ENCODE results near the gene TADA2B. TPM values are rescaled to one million over a fixed set of nuclear protein-coding genes. Genes with fewer than 3 reads are reported as not detected.

The TADA2B gene
- total RNA-seq, 1 donor from 2014 or later, result 19.8 TPM

DNA sequence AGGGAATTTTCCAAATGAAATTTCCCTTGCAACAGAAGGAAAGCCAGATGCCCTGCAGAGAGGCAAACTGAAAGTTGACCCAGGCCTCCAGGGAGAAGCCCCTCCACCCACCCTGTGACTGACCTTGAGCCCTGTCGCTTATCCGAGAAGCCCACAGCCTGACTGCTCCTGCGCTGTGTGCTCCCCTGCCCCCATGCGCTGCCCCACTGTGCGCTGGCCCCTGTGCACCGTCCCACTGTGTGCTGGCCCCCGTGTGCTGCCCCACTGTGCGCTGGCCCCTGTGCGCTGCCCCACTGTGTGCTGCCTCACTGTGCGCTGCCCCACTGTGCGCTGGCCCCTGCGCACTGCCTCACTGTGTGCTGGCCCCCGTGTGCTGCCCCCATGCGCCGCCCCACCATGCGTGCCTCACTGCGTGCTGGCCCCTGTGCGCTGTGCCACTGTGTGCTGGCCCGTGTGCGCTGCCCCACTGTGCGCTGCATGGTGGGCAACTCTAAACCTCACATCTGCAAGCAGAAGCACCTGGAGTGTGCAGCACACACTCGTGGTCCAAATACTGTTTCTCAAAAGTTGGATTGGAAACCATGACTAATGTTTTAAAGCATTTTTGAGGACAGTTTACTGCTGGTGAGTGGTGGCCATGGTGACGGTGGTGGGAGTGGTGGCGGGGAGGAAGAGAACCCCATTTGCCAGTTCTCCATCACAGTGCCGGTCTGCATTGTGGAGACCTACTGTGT, 33.0 kb downstream of the TADA2B start:
- no peak overlapping the region for H3K27ac ChIP-seq (ENCODE audit: low read depth, low read length)
- H2AFZ ChIP-seq (ENCODE audit: low read depth, low read length), result no peak overlapping the region
- H4K20me1 ChIP-seq (ENCODE audit: insufficient read depth, low read length), result no peaks in the 10 kb centered on the region
- Mint-ChIP-seq H3K4me1 (ENCODE audit: low read depth, unreplicated experiment) (no peaks in the 10 kb centered on the region), H3K4me3 (ENCODE audit: unreplicated experiment) (no peak overlapping the region), H3K27me3 (ENCODE audit: low read depth, unreplicated experiment) (peaks cover 38% of the 10 kb centered on the region), H3K9me3 (ENCODE audit: unreplicated experiment) (peaks cover 15% of the 10 kb centered on the region), H3K27ac (ENCODE audit: unreplicated experiment) (no peak overlapping the region), H3K36me3 (ENCODE audit: low read depth, unreplicated experiment) (peaks cover 2% of the 10 kb centered on the region)
- FAIRE-seq, result no peak
- peaks cover 3% of the 10 kb centered on the region for H3K9me3 ChIP-seq (ENCODE audit: insufficient read depth, low read depth, low read length)
- H3K36me3 ChIP-seq (ENCODE audit: insufficient read depth, low read length), result no peaks in the 10 kb centered on the region
- H3K9ac ChIP-seq (ENCODE audit: low read length), result no peak overlapping the region
- no peaks in the 10 kb centered on the region for H3K4me1 ChIP-seq (ENCODE audit: insufficient read depth, low read length)
- peaks cover 12% of the 10 kb centered on the region for H3K27me3 ChIP-seq (ENCODE audit: insufficient read depth, low read length)
- no peaks in the 10 kb centered on the region for H3K79me2 ChIP-seq (ENCODE audit: insufficient read depth, low read length)
- no peak overlapping the region for H3K4me2 ChIP-seq (ENCODE audit: low read length)
- peak; percentile 25 for DNase-seq (ENCODE audit: low read depth)
- H3K4me3 ChIP-seq (ENCODE audit: insufficient read depth, low read depth, low read length), result no peak overlapping the region
- TF ChIP-seq EZH2 (IDR thresholded peaks at IDR 0.05; ENCODE audit: insufficient read depth, low read length), result no peak
- TF ChIP-seq, protein P1, sequence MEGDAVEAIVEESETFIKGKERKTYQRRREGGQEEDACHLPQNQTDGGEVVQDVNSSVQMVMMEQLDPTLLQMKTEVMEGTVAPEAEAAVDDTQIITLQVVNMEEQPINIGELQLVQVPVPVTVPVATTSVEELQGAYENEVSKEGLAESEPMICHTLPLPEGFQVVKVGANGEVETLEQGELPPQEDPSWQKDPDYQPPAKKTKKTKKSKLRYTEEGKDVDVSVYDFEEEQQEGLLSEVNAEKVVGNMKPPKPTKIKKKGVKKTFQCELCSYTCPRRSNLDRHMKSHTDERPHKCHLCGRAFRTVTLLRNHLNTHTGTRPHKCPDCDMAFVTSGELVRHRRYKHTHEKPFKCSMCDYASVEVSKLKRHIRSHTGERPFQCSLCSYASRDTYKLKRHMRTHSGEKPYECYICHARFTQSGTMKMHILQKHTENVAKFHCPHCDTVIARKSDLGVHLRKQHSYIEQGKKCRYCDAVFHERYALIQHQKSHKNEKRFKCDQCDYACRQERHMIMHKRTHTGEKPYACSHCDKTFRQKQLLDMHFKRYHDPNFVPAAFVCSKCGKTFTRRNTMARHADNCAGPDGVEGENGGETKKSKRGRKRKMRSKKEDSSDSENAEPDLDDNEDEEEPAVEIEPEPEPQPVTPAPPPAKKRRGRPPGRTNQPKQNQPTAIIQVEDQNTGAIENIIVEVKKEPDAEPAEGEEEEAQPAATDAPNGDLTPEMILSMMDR (IDR thresholded peaks at IDR 0.05; ENCODE audit: insufficient read depth, low read depth, low read length), result no peak

DNA sequence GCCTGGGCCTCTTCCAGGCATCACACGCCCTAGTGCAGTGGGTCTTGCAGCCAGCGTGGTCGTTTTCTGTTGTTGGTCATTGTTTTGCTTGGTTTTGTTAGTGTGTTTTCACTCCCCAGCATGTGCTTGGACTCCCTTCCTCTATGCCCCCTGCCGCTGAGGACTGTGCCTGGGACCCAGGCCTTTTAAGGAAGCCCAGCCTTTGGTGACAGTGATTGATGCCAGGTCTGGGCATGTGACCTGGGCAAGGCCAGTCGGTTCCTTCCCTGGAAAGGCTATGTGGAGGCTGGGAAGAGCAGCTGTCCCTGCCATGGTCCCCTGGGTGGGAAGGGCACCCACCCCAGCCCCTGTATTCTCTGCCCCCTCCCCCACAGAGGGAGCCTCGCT, 33.5 kb downstream of the TADA2B start:
- FAIRE-seq (no peak), DNase-seq (ENCODE audit: low read depth) (no peak)
- no peaks in the 10 kb centered on the region for H3K4me1 ChIP-seq (ENCODE audit: insufficient read depth, low read length)
- peaks cover 11% of the 10 kb centered on the region for H3K27me3 ChIP-seq (ENCODE audit: insufficient read depth, low read length)
- no peaks in the 10 kb centered on the region for H3K4me1 Mint-ChIP-seq (ENCODE audit: low read depth, unreplicated experiment)
- H2AFZ ChIP-seq (ENCODE audit: low read depth, low read length), result no peak overlapping the region
- H3K4me2 ChIP-seq (ENCODE audit: low read length), result no peak overlapping the region
- TF ChIP-seq, protein P1 (IDR thresholded peaks at IDR 0.05; ENCODE audit: insufficient read depth, low read depth, low read length), result no peak
- no peak for TF ChIP-seq EZH2 (IDR thresholded peaks at IDR 0.05; ENCODE audit: insufficient read depth, low read length)
- H3K36me3 ChIP-seq (ENCODE audit: insufficient read depth, low read length), result no peaks in the 10 kb centered on the region
- no peak overlapping the region for H3K27ac Mint-ChIP-seq (ENCODE audit: unreplicated experiment)
- H3K36me3 Mint-ChIP-seq (ENCODE audit: low read depth, unreplicated experiment), result peaks cover 2% of the 10 kb centered on the region
- H3K9ac ChIP-seq (ENCODE audit: low read length), result no peak overlapping the region
- peaks cover 36% of the 10 kb centered on the region for H3K27me3 Mint-ChIP-seq (ENCODE audit: low read depth, unreplicated experiment)
- H3K9me3 Mint-ChIP-seq (ENCODE audit: unreplicated experiment), result peaks cover 15% of the 10 kb centered on the region
- H3K27ac ChIP-seq (ENCODE audit: low read depth, low read length), result no peak overlapping the region
- peaks cover 3% of the 10 kb centered on the region for H3K9me3 ChIP-seq (ENCODE audit: insufficient read depth, low read depth, low read length)
- no peaks in the 10 kb centered on the region for H3K79me2 ChIP-seq (ENCODE audit: insufficient read depth, low read length)
- H4K20me1 ChIP-seq (ENCODE audit: insufficient read depth, low read length), result no peaks in the 10 kb centered on the region
- no peak overlapping the region for H3K4me3 ChIP-seq (ENCODE audit: insufficient read depth, low read depth, low read length)
- no peak overlapping the region for H3K4me3 Mint-ChIP-seq (ENCODE audit: unreplicated experiment)

DNA sequence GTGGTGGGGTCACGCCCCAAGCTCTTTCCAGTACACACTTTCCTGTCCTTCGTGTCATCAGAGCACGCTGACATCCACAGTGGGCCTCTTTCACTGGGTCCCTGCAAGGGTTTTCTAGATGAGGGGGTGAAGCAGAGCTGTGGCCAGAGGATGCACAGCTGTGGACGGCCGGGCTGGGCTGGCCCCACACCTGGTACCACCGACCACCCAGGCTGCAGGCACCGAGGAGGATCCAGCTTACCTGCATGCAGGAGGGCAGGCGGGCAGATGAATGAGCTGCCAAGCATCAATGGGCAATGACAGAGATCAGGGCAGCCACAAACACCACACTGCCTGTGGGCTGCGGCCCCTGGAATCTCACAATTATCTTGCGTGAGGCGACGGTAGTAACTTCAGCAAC, 34.2 kb downstream of the TADA2B start:
- peaks cover 36% of the 10 kb centered on the region for H3K27me3 Mint-ChIP-seq (ENCODE audit: low read depth, unreplicated experiment)
- Histone ChIP-seq H3K4me1 (ENCODE audit: insufficient read depth, low read length) (no peaks in the 10 kb centered on the region), H2AFZ (ENCODE audit: low read depth, low read length) (no peak overlapping the region), H3K27ac (ENCODE audit: low read depth, low read length) (no peak overlapping the region), H4K20me1 (ENCODE audit: insufficient read depth, low read length) (no peaks in the 10 kb centered on the region), H3K9ac (ENCODE audit: low read length) (no peak overlapping the region), H3K36me3 (ENCODE audit: insufficient read depth, low read length) (no peaks in the 10 kb centered on the region), H3K27me3 (ENCODE audit: insufficient read depth, low read length) (peaks cover 4% of the 10 kb centered on the region), H3K79me2 (ENCODE audit: insufficient read depth, low read length) (no peaks in the 10 kb centered on the region), H3K4me3 (ENCODE audit: insufficient read depth, low read depth, low read length) (no peak overlapping the region), H3K4me2 (ENCODE audit: low read length) (no peak overlapping the region), H3K9me3 (ENCODE audit: insufficient read depth, low read depth, low read length) (peaks cover 3% of the 10 kb centered on the region)
- H3K27ac Mint-ChIP-seq (ENCODE audit: unreplicated experiment), result no peak overlapping the region
- H3K4me1 Mint-ChIP-seq (ENCODE audit: low read depth, unreplicated experiment), result no peaks in the 10 kb centered on the region
- peaks cover 2% of the 10 kb centered on the region for H3K36me3 Mint-ChIP-seq (ENCODE audit: low read depth, unreplicated experiment)
- H3K9me3 Mint-ChIP-seq (ENCODE audit: unreplicated experiment), result peaks cover 15% of the 10 kb centered on the region
- FAIRE-seq, result no peak
- DNase-seq (ENCODE audit: low read depth), result no peak
- TF ChIP-seq, protein P1 (IDR thresholded peaks at IDR 0.05; ENCODE audit: insufficient read depth, low read depth, low read length), result no peak
- no peak for TF ChIP-seq EZH2 (IDR thresholded peaks at IDR 0.05; ENCODE audit: insufficient read depth, low read length)
- no peak overlapping the region for H3K4me3 Mint-ChIP-seq (ENCODE audit: unreplicated experiment)

All from astrocyte (in vitro differentiated cells and primary cell).